IMR-90 (cell line): ENCODE results near the gene MAVS. TPM values are rescaled to one million over a fixed set of nuclear protein-coding genes. Genes with fewer than 3 reads are reported as not detected.

Experiments used
- ATAC-seq: fragments of 200-7000 bp; cut with Tn5 transposase; 2 replicates; pipeline ENCODE4 v1.9.1; 2020; ENCODE audit warnings: low read depth, mild to moderate bottlenecking, moderate library complexity
- BruUV-seq: library from RNA; stranded (reverse); fragments of 400-500 nt; replicated peaks from 2 replicates; lab custom pipeline; 2021; lab: Mats Ljungman, UMichigan
- CTCF ChIA-PET: fragments of 300-600 bp; formaldehyde crosslinking; extraction: SDS; loops from one replicate; lab custom pipeline; 2021; ENCODE audit warnings: antibody characterized with exemption; lab: Yijun Ruan, JAX
- POLR2A ChIA-PET: fragments of 300-600 bp; sonication (Branson Sonifier 250); formaldehyde crosslinking; loops from one replicate; lab custom pipeline; 2022; ENCODE audit warnings: antibody characterized with exemption; ENCODE audit not compliant: unreplicated experiment; lab: Charles Lee
- DNase-seq: peaks from one replicate; pipeline ENCODE4 v3.0.0; 2013
- H2AFZ ChIP-seq: replicated peaks from 2 replicates; pipeline ENCODE3; 2013; ENCODE audit warnings: low read length, mild to moderate bottlenecking; ENCODE audit not compliant: poor library complexity
- H2AK5ac ChIP-seq: 2 replicates; pipeline ENCODE4 v1.6.1; 2013; ENCODE audit warnings: low read depth, low read length, inconsistent platforms
- H2AK9ac ChIP-seq: replicated peaks from 2 replicates; pipeline ENCODE3; 2013; ENCODE audit warnings: mild to moderate bottlenecking, low read depth, low read length, moderate library complexity; ENCODE audit not compliant: poor library complexity
- H2BK120ac ChIP-seq: 2 replicates; pipeline ENCODE4 v1.6.1; 2013; ENCODE audit warnings: low read depth, low read length, inconsistent platforms
- H2BK15ac ChIP-seq: 3 replicates; pipeline ENCODE4 v1.6.1; 2013; ENCODE audit warnings: low read depth, low read length, inconsistent platforms
- H2BK20ac ChIP-seq: 2 replicates; pipeline ENCODE4 v1.6.1; 2013; ENCODE audit warnings: low read depth, mild to moderate bottlenecking, inconsistent platforms, low read length, moderate library complexity
- H2BK5ac ChIP-seq: 2 replicates; pipeline ENCODE4 v1.6.1; 2013; ENCODE audit warnings: mild to moderate bottlenecking, low read depth, low read length, inconsistent platforms; ENCODE audit not compliant: poor library complexity, severe bottlenecking
- H3K14ac ChIP-seq: replicated peaks from 2 replicates; pipeline ENCODE4 v1.6.1; 2013; ENCODE audit warnings: low read depth, low read length, inconsistent platforms
- H3K18ac ChIP-seq: 2 replicates; pipeline ENCODE4 v1.6.1; 2013; ENCODE audit warnings: low read depth, low read length, control low read depth
- H3K23ac ChIP-seq: 2 replicates; pipeline ENCODE4 v1.6.1; 2013; ENCODE audit warnings: low read depth, low read length, inconsistent platforms
- H3K27ac ChIP-seq: 2 replicates; pipeline ENCODE4 v1.5.1; 2013; ENCODE audit warnings: mild to moderate bottlenecking, control low read depth, low read length; ENCODE audit not compliant: insufficient read depth
- H3K27me3 ChIP-seq: 2 replicates; pipeline ENCODE4 v1.6.1; 2013; ENCODE audit warnings: low read length; ENCODE audit not compliant: control insufficient read depth, insufficient read depth
- H3K36me3 ChIP-seq: 2 replicates; pipeline ENCODE4 v1.6.1; 2013; ENCODE audit warnings: low read length, mixed read lengths; ENCODE audit not compliant: control insufficient read depth, insufficient read depth
- H3K4ac ChIP-seq: 2 replicates; pipeline ENCODE4 v1.6.1; 2013; ENCODE audit warnings: low read depth, low read length, inconsistent platforms
- H3K4me1 ChIP-seq: 2 replicates; pipeline ENCODE4 v1.6.1; 2013; ENCODE audit warnings: low read length, mixed read lengths; ENCODE audit not compliant: control insufficient read depth, insufficient read depth
- H3K4me2 ChIP-seq: 2 replicates; pipeline ENCODE4 v1.6.1; 2013; ENCODE audit warnings: low read depth, mild to moderate bottlenecking, control low read depth, low read length, moderate library complexity
- H3K4me3 ChIP-seq: 2 replicates; pipeline ENCODE4 v1.5.1; 2013; ENCODE audit warnings: low read depth, mild to moderate bottlenecking, control low read depth, low read length, moderate library complexity; ENCODE audit not compliant: insufficient read depth
- H3K56ac ChIP-seq: 2 replicates; pipeline ENCODE4 v1.6.1; 2013; ENCODE audit warnings: low read length, inconsistent platforms; ENCODE audit not compliant: insufficient read depth; ENCODE audit errors: extremely low read depth
- H3K79me1 ChIP-seq, 2 experiments: 2 replicates each; pipeline ENCODE4 v1.6.1; 2013; ENCODE audit warnings: low read length in 2 of 2, inconsistent platforms in 1 of 2, low read depth in 1 of 2
- H3K9ac ChIP-seq: 2 replicates; pipeline ENCODE4 v1.6.1; 2013; ENCODE audit warnings: low read depth, low read length, control low read depth
- H3K9me1 ChIP-seq: 2 replicates; pipeline ENCODE4 v1.6.1; 2013; ENCODE audit warnings: low read length, inconsistent platforms; ENCODE audit not compliant: insufficient read depth
- H3K9me3 ChIP-seq: 2 replicates; pipeline ENCODE4 v1.6.1; 2013; ENCODE audit warnings: low read length; ENCODE audit not compliant: control insufficient read depth, insufficient read depth
- H4K20me1 ChIP-seq: 2 replicates; pipeline ENCODE4 v1.6.1; 2013; ENCODE audit warnings: low read length, inconsistent platforms; ENCODE audit not compliant: insufficient read depth
- H4K5ac ChIP-seq: 2 replicates; pipeline ENCODE4 v1.6.1; 2013; ENCODE audit warnings: mild to moderate bottlenecking, low read depth, low read length, control low read depth
- H4K8ac ChIP-seq, 2 experiments: 2 replicates each; pipeline ENCODE4 v1.6.1; 2013; ENCODE audit warnings: low read depth in 2 of 2, low read length in 2 of 2, control low read depth in 1 of 2, inconsistent platforms in 1 of 2
- H4K91ac ChIP-seq: 2 replicates; pipeline ENCODE4 v1.6.1; 2013; ENCODE audit warnings: low read depth, low read length, inconsistent platforms; ENCODE audit not compliant: insufficient read depth
- BHLHE40 ChIP-seq: fragments of 150-350 bp; IDR thresholded peaks from 2 replicates; pipeline ENCODE4 v1.6.1; 2016; ENCODE audit warnings: mild to moderate bottlenecking, low read depth, low read length
- CEBPB ChIP-seq: IDR thresholded peaks from 2 replicates; pipeline ENCODE4 v1.6.1; 2012; ENCODE audit warnings: low read depth, low read length, improper control_type of control experiment
- CTCF ChIP-seq: conservative IDR thresholded peaks from 2 replicates; pipeline ENCODE4 v1.5.1; 2012; ENCODE audit warnings: mild to moderate bottlenecking, low read depth, low read length, improper control_type of control experiment
- ELK1 ChIP-seq: fragments of 150-350 bp; IDR thresholded peaks from 2 replicates; pipeline ENCODE4 v1.6.1; 2016; ENCODE audit warnings: low read depth, mild to moderate bottlenecking, low read length, moderate library complexity, borderline replicate concordance
- MXI1 ChIP-seq: IDR thresholded peaks from 2 replicates; pipeline ENCODE4 v1.6.1; 2012; ENCODE audit warnings: low read depth, mild to moderate bottlenecking, low read length, moderate library complexity, borderline replicate concordance
- NFE2L2 ChIP-seq: fragments of 150-350 bp; IDR thresholded peaks from 2 replicates; pipeline ENCODE4 v1.6.1; 2016; ENCODE audit warnings: low read depth, mild to moderate bottlenecking, low read length
- POLR2A ChIP-seq: IDR thresholded peaks from 2 replicates; pipeline ENCODE4 v1.6.1; 2012; ENCODE audit warnings: mild to moderate bottlenecking, low read depth, low read length
- RFX5 ChIP-seq: IDR thresholded peaks from 2 replicates; pipeline ENCODE4 v1.8.0; 2012; ENCODE audit warnings: low read depth, mild to moderate bottlenecking, low read length, moderate library complexity
- SMC3 ChIP-seq: fragments of 150-350 bp; IDR thresholded peaks from 2 replicates; pipeline ENCODE4 v1.6.1; 2016; ENCODE audit warnings: low read depth, mild to moderate bottlenecking, antibody characterized with exemption, low read length, moderate library complexity
- WGBS, 2 experiments: methylation state at CpG; one replicate each; pipeline versions ENCODE4 v1.1.5 to v1.1.7; 2013; ENCODE audit warnings: missing lambda C conversion rate in 2 of 2; ENCODE audit not compliant: insufficient read length in 1 of 2; ENCODE audit errors: extremely low coverage in 2 of 2; 5-methylcytosine and 5-hydroxymethylcytosine counted together
- dilution Hi-C: fragments of 300-500 bp; cut with HindIII; formaldehyde crosslinking; loops from one replicate; pipeline ENCODE4 v1.14.3; 2018; ENCODE audit warnings: low sequenced_read_pairs; ENCODE audit not compliant: unreplicated experiment
- in situ Hi-C: fragments of 300-500 bp; cut with MboI; formaldehyde crosslinking; loops from 3 replicates; pipeline ENCODE4 v1.14.3; 2019; ENCODE audit warnings: low sequenced_read_pairs, inconsistent platforms, mixed read lengths
- intact Hi-C: fragments of 100-400 bp; cut with micrococcal nuclease; formaldehyde crosslinking; loops from 2 replicates; pipeline ENCODE4 v1.10.0; 2022
- polyA plus RNA-seq, 3 experiments: library from polyadenylated mRNA; depleted of rRNA; stranded (reverse); fragments of >200 nt; gene quantifications; 2 replicates each; pipeline ENCODE4 v1.2.3, GENCODE V29; 2012; ENCODE audit warnings: low replicate concordance in 1 of 3
- total RNA-seq: library from RNA; depleted of rRNA; stranded (reverse); fragments of >200 nt; gene quantifications from 2 replicates; pipeline ENCODE4 v1.2.3, GENCODE V29; 2012

MAVS gene
- total and polyA plus RNA-seq, 2 of the 4 experiments (the other 2 are of a cell fraction), result 10.4 to 15.6 TPM

- Histone ChIP-seq H4K91ac (no peak overlapping the region), H3K4me1 (peaks cover 19% of the 10 kb centered on the region), H3K9me1 (peaks cover 16% of the 10 kb centered on the region), H2BK5ac (peak overlapping the region; percentile 65), H3K4me2 (peak overlapping the region; percentile 38; the same call in 1 of the 2 replicates), H2BK15ac (no peak overlapping the region), H2AK5ac (no peak overlapping the region), H4K5ac (no peak overlapping the region), H3K79me1 (peaks cover 2 to 41% of the 10 kb centered on the region in 2 experiments; a peak in 3 of 4 replicates), H2BK120ac (no peak overlapping the region), H3K14ac (no peak overlapping the region), H3K27me3 (no peaks in the 10 kb centered on the region), H3K56ac (no peak overlapping the region), H3K9me3 (no peaks in the 10 kb centered on the region), H4K8ac (no peak overlapping the region), H2AFZ (no peak overlapping the region), H3K9ac (no peak overlapping the region), H3K27ac (peak overlapping the region; percentile 71; the same call in 1 of the 2 replicates), H2AK9ac (no peak overlapping the region), H3K18ac (no peak overlapping the region), H3K36me3 (no peaks in the 10 kb centered on the region), H3K4ac (no peak overlapping the region), H4K20me1 (peaks cover 100% of the 10 kb centered on the region), H3K23ac (no peak overlapping the region), H3K4me3 (no peak overlapping the region), H2BK20ac (no peak overlapping the region)
- no TSS peak for BruUV-seq
- ChIA-PET CTCF (no interaction called here), POLR2A (no interaction called here)
- TF ChIP-seq ELK1 (no peak), RFX5 (no peak), POLR2A (no peak), NFE2L2 (no peak), CEBPB (no peak), SMC3 (no peak), MXI1 (no peak), BHLHE40 (no peak), CTCF (no peak)
- dilution Hi-C loops (no loop called here), intact Hi-C loops (no loop called here), in situ Hi-C loops (no loop called here)
- ATAC-seq, result no peak
- WGBS, 2 experiments, result no CpG with 5 or more reads among the region's 5 CpGs
- no peak for DNase-seq
Observed at GRCh38 chr20:3902446-3902845, 55.8 kb downstream of the MAVS start.
